ENCODE measurements around the gene PLA2G2E.
"Not testable (repeated sequence)": the region's sequence is repeated elsewhere in the genome, so short reads cannot be mapped to it uniquely, and the experiment has no call there.

PLA2G2E gene

DNA sequence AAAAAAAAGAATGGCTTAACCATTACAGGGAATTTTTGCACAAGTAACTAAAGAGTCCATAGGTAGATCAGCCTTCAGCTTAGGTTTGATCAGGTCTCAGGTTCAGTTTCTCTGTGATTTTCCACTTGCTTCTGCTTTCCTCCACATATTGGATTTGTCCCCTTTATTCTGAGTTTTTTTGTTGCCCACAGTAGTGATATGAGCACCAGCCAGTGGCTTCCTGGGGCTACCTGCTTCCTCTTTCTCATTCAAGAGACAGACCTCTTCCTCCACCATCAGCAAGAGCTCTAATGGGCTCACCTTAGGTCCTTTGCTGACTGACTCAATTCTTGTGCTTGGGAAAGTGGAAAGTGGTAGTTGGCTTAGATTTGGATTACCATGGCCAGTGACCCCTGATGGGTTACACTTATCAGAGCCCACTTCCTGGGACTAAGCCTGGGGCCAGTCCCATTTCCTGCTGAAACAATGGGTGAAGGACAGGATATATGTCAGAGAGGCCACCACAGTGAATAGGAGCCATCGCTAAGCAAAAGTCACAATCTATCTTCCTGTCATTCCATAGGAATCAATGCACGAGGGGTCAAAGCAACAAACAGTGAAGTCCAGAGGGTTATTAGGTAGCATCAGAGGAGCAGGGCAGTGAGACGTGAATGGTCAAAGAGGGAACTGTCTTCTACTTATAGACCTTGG, 12.8 kb upstream of the PLA2G2E start:
- no peak overlapping the region for H3K4me2 ChIP-seq (ENCODE audit: low read length)
- H3K4me1 ChIP-seq: no peaks in the 10 kb centered on the region
- TF ChIP-seq, protein P1, sequence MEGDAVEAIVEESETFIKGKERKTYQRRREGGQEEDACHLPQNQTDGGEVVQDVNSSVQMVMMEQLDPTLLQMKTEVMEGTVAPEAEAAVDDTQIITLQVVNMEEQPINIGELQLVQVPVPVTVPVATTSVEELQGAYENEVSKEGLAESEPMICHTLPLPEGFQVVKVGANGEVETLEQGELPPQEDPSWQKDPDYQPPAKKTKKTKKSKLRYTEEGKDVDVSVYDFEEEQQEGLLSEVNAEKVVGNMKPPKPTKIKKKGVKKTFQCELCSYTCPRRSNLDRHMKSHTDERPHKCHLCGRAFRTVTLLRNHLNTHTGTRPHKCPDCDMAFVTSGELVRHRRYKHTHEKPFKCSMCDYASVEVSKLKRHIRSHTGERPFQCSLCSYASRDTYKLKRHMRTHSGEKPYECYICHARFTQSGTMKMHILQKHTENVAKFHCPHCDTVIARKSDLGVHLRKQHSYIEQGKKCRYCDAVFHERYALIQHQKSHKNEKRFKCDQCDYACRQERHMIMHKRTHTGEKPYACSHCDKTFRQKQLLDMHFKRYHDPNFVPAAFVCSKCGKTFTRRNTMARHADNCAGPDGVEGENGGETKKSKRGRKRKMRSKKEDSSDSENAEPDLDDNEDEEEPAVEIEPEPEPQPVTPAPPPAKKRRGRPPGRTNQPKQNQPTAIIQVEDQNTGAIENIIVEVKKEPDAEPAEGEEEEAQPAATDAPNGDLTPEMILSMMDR (IDR thresholded peaks at IDR 0.05): no peak
- no peaks in the 10 kb centered on the region for H3K27me3 ChIP-seq (ENCODE audit: control insufficient read depth, insufficient read depth, low read length)
- H3K4me3 ChIP-seq (ENCODE audit: low read depth, low read length): no peak overlapping the region
- no peaks in the 10 kb centered on the region for H3K9me3 ChIP-seq (ENCODE audit: control insufficient read depth, low read length)
- no peak overlapping the region for H3K27ac ChIP-seq
- H3K9ac ChIP-seq: no peak overlapping the region
- no peak overlapping the region for H2AFZ ChIP-seq
- no peaks in the 10 kb centered on the region for H3K79me2 ChIP-seq
- H3K36me3 ChIP-seq (ENCODE audit: control insufficient read depth, insufficient read depth, low read length): no peaks in the 10 kb centered on the region

DNA sequence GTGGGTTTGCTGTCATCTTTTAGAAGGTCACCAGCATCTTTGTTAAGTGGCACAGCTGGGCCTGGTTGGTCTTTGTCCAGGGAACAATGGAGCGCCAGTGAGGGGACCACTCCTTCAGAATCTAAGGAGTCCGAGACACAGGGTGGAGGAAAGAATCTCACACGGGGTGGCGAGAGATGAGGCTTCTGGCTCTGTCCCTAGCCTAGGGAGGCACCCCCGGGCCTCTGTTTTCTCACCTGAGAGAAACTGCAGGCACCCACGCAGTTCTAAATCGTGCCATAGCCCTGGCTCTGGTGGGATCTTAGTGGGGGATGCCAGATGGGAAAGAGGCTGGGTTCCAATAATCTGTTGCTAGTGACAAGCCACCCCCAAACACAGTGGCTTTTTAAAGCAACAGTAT, 10.9 kb upstream of the PLA2G2E start:
- Histone ChIP-seq H3K9ac (no peak overlapping the region), H3K27ac (no peak overlapping the region), H3K79me2 (no peaks in the 10 kb centered on the region), H3K9me3 (ENCODE audit: control insufficient read depth, low read length) (no peaks in the 10 kb centered on the region), H3K36me3 (ENCODE audit: control insufficient read depth, insufficient read depth, low read length) (no peaks in the 10 kb centered on the region), H3K4me2 (ENCODE audit: low read length) (no peak overlapping the region), H2AFZ (no peak overlapping the region), H3K4me3 (ENCODE audit: low read depth, low read length) (no peak overlapping the region), H3K27me3 (ENCODE audit: control insufficient read depth, insufficient read depth, low read length) (no peaks in the 10 kb centered on the region), H3K4me1 (no peaks in the 10 kb centered on the region)
- TF ChIP-seq, protein P1 (IDR thresholded peaks at IDR 0.05): no peak

GRCh38 chr1:19932866-19933265, 9.4 kb upstream of the PLA2G2E start:
- Histone ChIP-seq H3K4me2 (ENCODE audit: low read length) (no peak overlapping the region), H3K9me3 (ENCODE audit: control insufficient read depth, low read length) (no peaks in the 10 kb centered on the region), H2AFZ (no peak overlapping the region), H3K36me3 (ENCODE audit: control insufficient read depth, insufficient read depth, low read length) (no peaks in the 10 kb centered on the region), H3K9ac (no peak overlapping the region), H3K79me2 (no peaks in the 10 kb centered on the region), H3K27ac (no peak overlapping the region), H3K4me1 (no peaks in the 10 kb centered on the region), H3K4me3 (ENCODE audit: low read depth, low read length) (no peak overlapping the region), H3K27me3 (ENCODE audit: control insufficient read depth, insufficient read depth, low read length) (no peaks in the 10 kb centered on the region)
- TF ChIP-seq, protein P1 (IDR thresholded peaks at IDR 0.05): no peak

DNA sequence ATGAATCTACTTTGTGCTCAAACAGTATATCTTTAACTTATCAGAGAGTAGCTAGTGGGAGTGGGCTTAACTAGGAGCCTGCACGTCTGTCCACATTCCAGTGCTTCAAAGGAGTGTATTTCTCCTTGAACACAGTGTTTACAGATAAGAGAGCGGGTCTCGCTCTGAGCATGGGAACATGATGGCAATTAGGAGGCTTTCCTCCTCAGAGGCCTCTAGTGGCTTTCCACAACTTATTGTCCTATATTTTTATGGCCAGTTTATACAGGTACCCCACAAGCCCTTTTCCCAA, 3.7 kb upstream of the PLA2G2E start:
- H3K27ac ChIP-seq; H2AFZ ChIP-seq; H3K9me3 ChIP-seq (ENCODE audit: control insufficient read depth, low read length); H3K9ac ChIP-seq; H3K36me3 ChIP-seq (ENCODE audit: control insufficient read depth, insufficient read depth, low read length); H3K4me2 ChIP-seq (ENCODE audit: low read length); H3K4me3 ChIP-seq (ENCODE audit: low read depth, low read length); H3K27me3 ChIP-seq (ENCODE audit: control insufficient read depth, insufficient read depth, low read length); H3K79me2 ChIP-seq: not testable (repeated sequence)
- peaks cover 19% of the 10 kb centered on the region for H3K4me1 ChIP-seq

DNA sequence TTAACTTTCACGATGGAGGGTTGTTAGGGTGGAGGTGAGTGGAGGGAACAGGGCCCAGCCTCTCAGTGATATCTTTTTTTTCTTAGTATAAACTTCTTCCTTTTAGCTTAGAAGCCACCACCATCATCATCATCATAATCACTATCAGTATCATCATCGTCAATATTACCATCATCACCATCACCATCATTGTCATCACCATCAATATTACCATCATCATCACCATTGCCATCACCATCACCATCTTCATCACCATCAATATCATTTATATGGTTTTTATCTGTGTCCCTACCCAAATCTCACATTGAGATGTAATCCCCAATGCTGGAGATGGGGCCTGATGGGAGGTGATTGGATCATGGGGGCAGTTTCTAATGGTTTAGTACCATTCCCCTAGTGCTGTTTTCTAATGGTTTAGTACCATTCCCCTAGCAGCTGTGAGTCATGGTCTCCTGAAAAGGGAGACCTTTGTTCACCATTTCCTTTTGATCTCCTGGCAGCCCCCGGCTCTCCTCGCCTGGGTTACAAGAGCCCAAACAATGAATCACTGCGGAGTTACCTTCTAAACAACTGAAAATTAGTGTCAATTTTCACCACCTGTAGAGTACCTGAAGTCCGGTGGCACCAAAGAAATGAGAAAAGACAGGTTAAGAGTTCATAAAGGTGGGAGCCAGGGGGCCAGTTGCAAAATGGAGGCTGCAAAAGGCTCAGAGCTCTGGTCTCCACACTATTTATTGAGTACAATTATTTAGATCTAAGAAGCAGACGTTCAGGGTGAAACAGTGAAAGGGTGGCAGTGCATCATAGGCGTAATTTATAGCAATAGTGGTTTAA, 3.1 kb upstream of the PLA2G2E start:
- no peaks in the 10 kb centered on the region for H3K79me2 ChIP-seq
- TF ChIP-seq, protein P1 (IDR thresholded peaks at IDR 0.05): no peak
- H3K36me3 ChIP-seq (ENCODE audit: control insufficient read depth, insufficient read depth, low read length): no peaks in the 10 kb centered on the region
- no peaks in the 10 kb centered on the region for H3K27me3 ChIP-seq (ENCODE audit: control insufficient read depth, insufficient read depth, low read length)
- H3K9ac ChIP-seq: no peak overlapping the region
- no peak overlapping the region for H3K27ac ChIP-seq
- H3K4me1 ChIP-seq: peaks cover 24% of the 10 kb centered on the region
- no peaks in the 10 kb centered on the region for H3K9me3 ChIP-seq (ENCODE audit: control insufficient read depth, low read length)
- no peak overlapping the region for H2AFZ ChIP-seq
- H3K4me2 ChIP-seq (ENCODE audit: low read length): no peak overlapping the region
- no peak overlapping the region for H3K4me3 ChIP-seq (ENCODE audit: low read depth, low read length)

Measured in parathyroid adenoma (tissue), 2 donors.